Caco-2 (cell line): ENCODE measurements around the gene SDCCAG8. TPM values are rescaled to one million over a fixed set of nuclear protein-coding genes. Genes with fewer than 3 reads are reported as not detected.

Source experiments
- BruUV-seq: library from RNA; stranded (reverse); fragments of 400-500 nt; replicated peaks from 2 replicates; lab custom pipeline; 2021; lab: Mats Ljungman, UMichigan
- CTCF ChIA-PET: fragments of 300-600 bp; sonication (Branson Sonifier 250); formaldehyde crosslinking; loops from one replicate; lab custom pipeline; 2022; ENCODE audit warnings: antibody characterized with exemption; lab: Charles Lee
- POLR2A ChIA-PET: fragments of 300-600 bp; sonication (Branson Sonifier 250); formaldehyde crosslinking; loops from one replicate; lab custom pipeline; 2022; ENCODE audit warnings: antibody characterized with exemption; lab: Charles Lee
- DNase-seq, 2 experiments: peaks; one replicate each; pipeline versions ENCODE4 v3.0.0 to v3.0.0-alpha.2; 2020 to 2022
- H3K27me3 ChIP-seq: replicated peaks from 2 replicates; pipeline ENCODE4 v1.6.0; 2011; ENCODE audit warnings: low read length; ENCODE audit not compliant: control insufficient read depth, insufficient read depth
- H3K36me3 ChIP-seq: 2 replicates; pipeline ENCODE4 v1.5.1; 2011; ENCODE audit warnings: low read length; ENCODE audit not compliant: control insufficient read depth, insufficient read depth
- H3K4me1 ChIP-seq: fragments of 250-450 bp; sonication (Bioruptor Pico); 2 replicates; pipeline ENCODE4 v1.5.1; 2020; ENCODE audit warnings: mild to moderate bottlenecking
- H3K4me3 ChIP-seq: 2 replicates; pipeline ENCODE4 v1.5.1; 2011; ENCODE audit warnings: low read depth, mild to moderate bottlenecking, control low read depth, low read length
- H3K9me3 ChIP-seq: fragments of 250-450 bp; sonication (Bioruptor Pico); 2 replicates; pipeline ENCODE4 v1.5.1; 2020; ENCODE audit warnings: mild to moderate bottlenecking, moderate library complexity
- H3K27ac Mint-ChIP-seq: one replicate; pipeline ENCODE4 v1.8.0; 2022; ENCODE audit warnings: mixed read lengths; ENCODE audit not compliant: unreplicated experiment
- H3K27me3 Mint-ChIP-seq: one replicate; pipeline ENCODE4 v1.8.0; 2022; ENCODE audit warnings: mixed read lengths; ENCODE audit not compliant: insufficient read depth, unreplicated experiment
- H3K36me3 Mint-ChIP-seq: one replicate; pipeline ENCODE4 v1.8.0; 2022; ENCODE audit warnings: mild to moderate bottlenecking, mixed read lengths; ENCODE audit not compliant: insufficient read depth, unreplicated experiment
- H3K4me1 Mint-ChIP-seq: one replicate; pipeline ENCODE4 v1.8.0; 2022; ENCODE audit warnings: low read depth, mixed read lengths; ENCODE audit not compliant: unreplicated experiment
- H3K4me3 Mint-ChIP-seq: one replicate; pipeline ENCODE4 v1.8.0; 2022; ENCODE audit warnings: mild to moderate bottlenecking, moderate library complexity, mixed read lengths; ENCODE audit not compliant: unreplicated experiment
- H3K9me3 Mint-ChIP-seq: one replicate; pipeline ENCODE4 v1.8.0; 2022; ENCODE audit warnings: mixed read lengths; ENCODE audit not compliant: unreplicated experiment
- intact Hi-C: fragments of 100-400 bp; cut with micrococcal nuclease; formaldehyde crosslinking; loops from one replicate; pipeline ENCODE4 v1.10.0; 2022; ENCODE audit not compliant: unreplicated experiment
- total RNA-seq: library from RNA; stranded (reverse); gene quantifications from 2 replicates; pipeline ENCODE4 v1.2.3, GENCODE V29; 2022
- TF ChIP-seq, protein P1 (sequence below), 2 experiments: fragments of 200-600 bp in 1 of 2; IDR thresholded peaks; 1 replicate in 1 of 2; 2 replicates in 1 of 2; pipeline versions ENCODE4 v1.5.1 to v1.8.0; 2011 to 2022; ENCODE audit warnings: antibody characterized with exemption in 1 of 2, control low read depth in 1 of 2, inconsistent platforms in 1 of 2, low read depth in 1 of 2, low read length in 1 of 2, mild to moderate bottlenecking in 1 of 2, moderate library complexity in 1 of 2; ENCODE audit not compliant: insufficient read depth in 1 of 2, severe bottlenecking in 1 of 2, unreplicated experiment in 1 of 2

Gene SDCCAG8
- total RNA-seq, 1 experiment from 2014 or later = 23.0 TPM

DNA sequence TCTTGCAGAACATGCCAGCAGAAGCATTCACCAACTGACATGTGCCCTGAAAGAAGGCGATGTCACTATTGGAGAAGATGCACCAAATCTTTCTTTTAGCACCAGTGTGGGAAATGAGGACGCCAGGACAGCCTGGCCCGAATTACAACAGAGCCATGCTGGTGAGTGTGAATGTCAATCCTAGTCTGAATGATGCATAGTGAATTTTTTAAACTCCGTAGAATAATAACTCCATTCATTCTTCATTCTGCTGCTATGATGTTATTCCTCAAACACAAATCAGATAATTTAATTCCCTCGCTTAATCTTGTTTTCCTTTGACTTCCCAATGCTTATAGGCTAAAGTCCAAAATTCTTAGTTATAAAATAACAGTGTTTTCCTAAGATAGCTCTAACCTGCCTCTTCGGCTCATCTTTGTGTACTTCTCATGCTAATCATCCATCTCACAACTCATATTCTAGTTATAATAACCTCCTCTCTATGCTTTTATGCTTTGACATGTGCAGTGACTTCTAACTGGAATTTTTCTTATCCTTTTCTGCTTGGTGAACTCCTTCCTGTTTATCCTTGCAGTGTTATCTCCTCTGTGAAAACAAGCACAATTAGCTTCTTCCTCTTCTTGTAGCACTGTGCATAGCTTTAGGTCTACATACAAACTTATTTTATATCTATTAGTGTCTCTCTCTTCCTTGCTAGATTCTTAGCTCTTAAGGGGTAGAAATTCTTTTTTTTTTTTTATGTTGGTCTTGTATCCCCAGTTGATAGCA lies 14.4 kb downstream of the SDCCAG8 start:
- no peak overlapping the region for H3K4me3 ChIP-seq
- Mint-ChIP-seq H3K4me3 (no peak overlapping the region), H3K27ac (peak overlapping the region; percentile 88), H3K9me3 (no peaks in the 10 kb centered on the region), H3K27me3 (no peaks in the 10 kb centered on the region), H3K36me3 (peaks cover 16% of the 10 kb centered on the region), H3K4me1 (peaks cover 26% of the 10 kb centered on the region)
- intact Hi-C loops = no loop called here
- TF ChIP-seq, protein P1, sequence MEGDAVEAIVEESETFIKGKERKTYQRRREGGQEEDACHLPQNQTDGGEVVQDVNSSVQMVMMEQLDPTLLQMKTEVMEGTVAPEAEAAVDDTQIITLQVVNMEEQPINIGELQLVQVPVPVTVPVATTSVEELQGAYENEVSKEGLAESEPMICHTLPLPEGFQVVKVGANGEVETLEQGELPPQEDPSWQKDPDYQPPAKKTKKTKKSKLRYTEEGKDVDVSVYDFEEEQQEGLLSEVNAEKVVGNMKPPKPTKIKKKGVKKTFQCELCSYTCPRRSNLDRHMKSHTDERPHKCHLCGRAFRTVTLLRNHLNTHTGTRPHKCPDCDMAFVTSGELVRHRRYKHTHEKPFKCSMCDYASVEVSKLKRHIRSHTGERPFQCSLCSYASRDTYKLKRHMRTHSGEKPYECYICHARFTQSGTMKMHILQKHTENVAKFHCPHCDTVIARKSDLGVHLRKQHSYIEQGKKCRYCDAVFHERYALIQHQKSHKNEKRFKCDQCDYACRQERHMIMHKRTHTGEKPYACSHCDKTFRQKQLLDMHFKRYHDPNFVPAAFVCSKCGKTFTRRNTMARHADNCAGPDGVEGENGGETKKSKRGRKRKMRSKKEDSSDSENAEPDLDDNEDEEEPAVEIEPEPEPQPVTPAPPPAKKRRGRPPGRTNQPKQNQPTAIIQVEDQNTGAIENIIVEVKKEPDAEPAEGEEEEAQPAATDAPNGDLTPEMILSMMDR (IDR thresholded peaks at IDR 0.05; ENCODE audit: insufficient read depth in 1 of 2, low read depth in 1 of 2, low read length in 1 of 2, severe bottlenecking in 1 of 2, unreplicated experiment in 1 of 2) = no peak
- POLR2A ChIA-PET = interaction anchor here (0.7 kb wide), 1 partner anchor 1419 kb away, joined by 3 read pairs; no protein-coding TSS in a partner anchor
- peaks cover 52% of the 10 kb centered on the region for H3K4me1 ChIP-seq
- no peak for DNase-seq
- H3K9me3 ChIP-seq = no peaks in the 10 kb centered on the region
- no TSS peak for BruUV-seq
- no peaks in the 10 kb centered on the region for H3K27me3 ChIP-seq
- CTCF ChIA-PET = no interaction called here
- H3K36me3 ChIP-seq = no peaks in the 10 kb centered on the region; the same call in 1 of the 2 replicates

DNA sequence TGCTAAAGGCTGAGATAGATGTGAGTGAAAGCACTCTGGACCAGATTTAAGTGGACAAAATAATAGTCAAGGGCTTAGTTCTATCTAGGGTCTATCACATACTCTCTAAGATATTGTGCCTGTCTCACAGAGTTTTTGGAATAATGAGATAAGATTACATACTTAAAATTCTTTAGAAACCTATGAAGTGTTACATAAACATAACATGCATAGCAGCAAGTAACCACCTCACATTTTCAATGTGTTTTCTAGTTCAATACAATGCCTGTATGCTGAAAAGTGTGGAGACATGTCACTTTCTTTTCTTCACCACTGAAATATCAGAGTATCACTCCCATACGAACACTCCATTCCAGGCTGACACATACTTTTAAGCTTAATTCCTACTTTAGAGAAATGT lies 16.2 kb downstream of the SDCCAG8 start:
- Mint-ChIP-seq H3K4me1 (peaks cover 26% of the 10 kb centered on the region), H3K36me3 (peaks cover 16% of the 10 kb centered on the region), H3K27me3 (no peaks in the 10 kb centered on the region), H3K27ac (no peak overlapping the region), H3K9me3 (no peaks in the 10 kb centered on the region), H3K4me3 (no peak overlapping the region)
- CTCF ChIA-PET = no interaction called here
- no peaks in the 10 kb centered on the region for H3K9me3 ChIP-seq
- TF ChIP-seq, protein P1 (IDR thresholded peaks at IDR 0.05; ENCODE audit: insufficient read depth in 1 of 2, low read depth in 1 of 2, low read length in 1 of 2, severe bottlenecking in 1 of 2, unreplicated experiment in 1 of 2) = no peak
- DNase-seq = no peak
- POLR2A ChIA-PET = no interaction called here
- H3K27me3 ChIP-seq = no peaks in the 10 kb centered on the region
- no TSS peak for BruUV-seq
- intact Hi-C loops = no loop called here
- H3K4me3 ChIP-seq = no peak overlapping the region
- peaks cover 52% of the 10 kb centered on the region for H3K4me1 ChIP-seq
- H3K36me3 ChIP-seq = no peaks in the 10 kb centered on the region; the same call in 1 of the 2 replicates

DNA sequence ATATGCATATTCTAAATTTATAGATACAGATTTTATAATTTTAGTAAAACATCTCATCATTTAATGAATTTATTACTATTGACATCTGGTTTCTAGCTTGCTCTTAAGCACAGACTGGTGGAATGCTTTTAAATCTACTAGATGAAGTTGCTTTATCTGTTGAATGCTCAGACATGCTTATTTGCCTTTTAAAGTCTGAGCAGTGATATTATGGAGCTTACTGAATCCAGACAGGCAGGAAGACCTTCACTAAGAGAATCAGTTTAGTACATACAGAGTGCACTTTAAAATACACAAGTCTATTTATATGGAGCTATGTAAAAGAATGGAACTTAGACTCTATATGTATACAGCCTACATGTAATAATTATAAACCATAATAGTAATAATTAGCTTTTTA lies 16.6 kb downstream of the SDCCAG8 start:
- TF ChIP-seq, protein P1 (IDR thresholded peaks at IDR 0.05; ENCODE audit: insufficient read depth in 1 of 2, low read depth in 1 of 2, low read length in 1 of 2, severe bottlenecking in 1 of 2, unreplicated experiment in 1 of 2) = no peak
- H3K27ac Mint-ChIP-seq = no peak overlapping the region
- intact Hi-C loops = no loop called here
- H3K4me1 Mint-ChIP-seq = peaks cover 26% of the 10 kb centered on the region
- ChIA-PET CTCF (no interaction called here), POLR2A (no interaction called here)
- Histone ChIP-seq H3K4me1 (peaks cover 49% of the 10 kb centered on the region), H3K36me3 (no peaks in the 10 kb centered on the region; the same call in 1 of the 2 replicates), H3K27me3 (no peaks in the 10 kb centered on the region), H3K4me3 (no peak overlapping the region), H3K9me3 (no peaks in the 10 kb centered on the region)
- peaks cover 15% of the 10 kb centered on the region for H3K36me3 Mint-ChIP-seq
- no peaks in the 10 kb centered on the region for H3K9me3 Mint-ChIP-seq
- no TSS peak for BruUV-seq
- H3K4me3 Mint-ChIP-seq = no peak overlapping the region
- H3K27me3 Mint-ChIP-seq = no peaks in the 10 kb centered on the region
- DNase-seq = no peak
